Thymus (tissue), 14 donors: ENCODE measurements around the gene PHAX. TPM values are rescaled to one million over a fixed set of nuclear protein-coding genes. Genes with fewer than 3 reads are reported as not detected.
A peak's percentile ranks its signal among the peaks of the same experiment; 100 is the strongest.
"Not testable (repeated sequence)": the region's sequence is repeated elsewhere in the genome, so short reads cannot be mapped to it uniquely, and the experiment has no call there.

Source experiments
- DNase-seq, 9 donors: peaks; one replicate each; pipeline ENCODE4 v3.0.0-alpha.2; 2013; ENCODE audit warnings: low spot score in 9 of 9, low read depth in 6 of 9, missing footprints in 1 of 9
- H3K27ac ChIP-seq, 2 donors: one replicate each; pipeline ENCODE4 v1.5.1; 2013; ENCODE audit warnings: control low read depth in 1 of 2, low read depth in 1 of 2, low read length in 1 of 2, mild to moderate bottlenecking in 1 of 2, moderate library complexity in 1 of 2
- H3K27me3 ChIP-seq, 2 donors: one replicate each; pipeline ENCODE4 v1.5.1; 2013; ENCODE audit warnings: low read length in 1 of 2; ENCODE audit not compliant: control insufficient read depth in 2 of 2, insufficient read depth in 1 of 2
- H3K36me3 ChIP-seq, 2 donors: one replicate each; pipeline ENCODE4 v1.5.1; 2013; ENCODE audit warnings: low read length in 1 of 2, mild to moderate bottlenecking in 1 of 2, moderate library complexity in 1 of 2; ENCODE audit not compliant: control insufficient read depth in 2 of 2, insufficient read depth in 2 of 2
- H3K4me1 ChIP-seq, 2 donors: one replicate each; pipeline ENCODE4 v1.5.1; 2013; ENCODE audit warnings: low read length in 2 of 2; ENCODE audit not compliant: control insufficient read depth in 2 of 2, insufficient read depth in 2 of 2
- H3K4me3 ChIP-seq, 2 donors: one replicate each; pipeline ENCODE4 v1.5.1; 2013; ENCODE audit warnings: low read length in 2 of 2, control low read depth in 1 of 2, mild to moderate bottlenecking in 1 of 2
- H3K9me3 ChIP-seq, 2 donors: one replicate each; pipeline ENCODE4 v1.5.1; 2013; ENCODE audit warnings: low read length in 1 of 2, mild to moderate bottlenecking in 1 of 2; ENCODE audit not compliant: control insufficient read depth in 2 of 2, insufficient read depth in 1 of 2
- WGBS: extraction: QIAGEN DNeasy Blood & Tissue Kit; methylation state at CpG from one replicate; pipeline ENCODE4 v1.1.7; 2013; 5-methylcytosine and 5-hydroxymethylcytosine counted together
- long read RNA-seq, 10 donors: transcript quantifications; one replicate each; lab custom pipeline, GENCODE V29; 2026
- polyA plus RNA-seq: library from polyadenylated mRNA; stranded (reverse); fragments of 200-250 nt; gene quantifications from one replicate; pipeline ENCODE4 v1.2.3, GENCODE V29; 2013
- total RNA-seq: library from RNA; stranded (reverse); fragments of 120-200 nt; gene quantifications from one replicate; pipeline ENCODE4 v1.2.4, GENCODE V29; 2013
- donor health status: healthy.

Gene PHAX
- total RNA-seq = 42.2 TPM
- polyA plus RNA-seq = 28.2 TPM
- long read RNA-seq, donor 1, full-length matches to known transcripts = 4 of 4 reads
- long read RNA-seq, donor 1, partial matches to known transcripts = 0 of 4 reads
- long read RNA-seq, donor 1, other reads (novel, unspliced or antisense) = 0 of 4 reads
- long read RNA-seq, donor 2 = 0 reads
- long read RNA-seq, donor 3, full-length matches to known transcripts = 17 of 26 reads
- long read RNA-seq, donor 3, partial matches to known transcripts = 9 of 26 reads
- long read RNA-seq, donor 3, other reads (novel, unspliced or antisense) = 0 of 26 reads
- long read RNA-seq, donor 4, full-length matches to known transcripts = 6 of 6 reads
- long read RNA-seq, donor 4, partial matches to known transcripts = 0 of 6 reads
- long read RNA-seq, donor 4, other reads (novel, unspliced or antisense) = 0 of 6 reads
- long read RNA-seq, donor 5, full-length matches to known transcripts = 15 of 30 reads
- long read RNA-seq, donor 5, partial matches to known transcripts = 15 of 30 reads
- long read RNA-seq, donor 5, other reads (novel, unspliced or antisense) = 0 of 30 reads
- long read RNA-seq, donor 6, full-length matches to known transcripts = 14 of 14 reads
- long read RNA-seq, donor 6, partial matches to known transcripts = 0 of 14 reads
- long read RNA-seq, donor 6, other reads (novel, unspliced or antisense) = 0 of 14 reads
- long read RNA-seq, donor 7, full-length matches to known transcripts = 25 of 25 reads
- long read RNA-seq, donor 7, partial matches to known transcripts = 0 of 25 reads
- long read RNA-seq, donor 7, other reads (novel, unspliced or antisense) = 0 of 25 reads
- long read RNA-seq, donor 8, full-length matches to known transcripts = 4 of 4 reads
- long read RNA-seq, donor 8, partial matches to known transcripts = 0 of 4 reads
- long read RNA-seq, donor 8, other reads (novel, unspliced or antisense) = 0 of 4 reads
- long read RNA-seq, donor 9, full-length matches to known transcripts = 9 of 14 reads
- long read RNA-seq, donor 9, partial matches to known transcripts = 5 of 14 reads
- long read RNA-seq, donor 9, other reads (novel, unspliced or antisense) = 0 of 14 reads
- long read RNA-seq, donor 10, full-length matches to known transcripts = 9 of 9 reads
- long read RNA-seq, donor 10, partial matches to known transcripts = 0 of 9 reads
- long read RNA-seq, donor 10, other reads (novel, unspliced or antisense) = 0 of 9 reads

- H3K4me1 ChIP-seq = peaks cover 2 to 17% of the 10 kb centered on the region in 2 donors
- H3K27me3 ChIP-seq = no peaks in the 10 kb centered on the region
- H3K36me3 ChIP-seq = peaks cover 19 to 21% of the 10 kb centered on the region in 2 donors
- 4% methylated on average over 79 of the region's 79 CpGs for WGBS
- peak in 8 of 9 donors; percentile 57 to 85 (median 64) for DNase-seq
- peaks cover 0 to 5% of the 10 kb centered on the region in 2 donors for H3K9me3 ChIP-seq
- peak within 1 kb of the TSS; percentile 77 to 85 for H3K27ac ChIP-seq
- peak within 1 kb of the TSS; percentile 81 to 93 for H3K4me3 ChIP-seq
These were observed at the start of gene PHAX for GRCh38 chr5:126600631-126601511. Gene PHAX, plus strand, starts transcription at chr5:126600947. Its CDS starts 16 bp downstream, at chr5:126600963.

GRCh38 chr5:126552614-126553013 is 48.1 kb upstream of the PHAX start:
- no peak for DNase-seq
- H3K36me3 ChIP-seq = peaks cover 0 to 5% of the 10 kb centered on the region in 2 donors
- WGBS = 98% methylated on average over 2 of the region's 2 CpGs

DNA sequence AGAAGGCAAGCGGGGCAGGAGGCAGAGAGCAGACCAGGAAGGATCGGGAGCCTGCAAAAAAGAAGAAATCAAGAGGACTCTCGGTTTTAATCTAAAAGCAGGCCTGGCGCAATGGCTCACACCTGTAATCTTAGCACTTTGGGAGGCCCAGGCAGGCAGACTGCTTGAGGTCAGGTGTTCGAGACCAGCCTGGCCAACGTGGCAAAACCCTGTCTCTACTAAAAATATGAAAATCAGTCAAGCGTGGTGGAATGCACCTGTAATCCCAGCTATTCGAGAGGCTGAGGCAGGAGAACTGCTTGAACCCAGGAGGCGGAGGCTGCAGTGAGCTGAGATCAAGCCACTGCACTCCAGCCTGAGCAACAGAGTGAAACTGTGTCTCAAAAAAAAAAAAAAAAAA is 45.6 kb upstream of the PHAX start:
- H3K27ac ChIP-seq, H3K9me3 ChIP-seq, H3K4me3 ChIP-seq, H3K4me1 ChIP-seq, H3K36me3 ChIP-seq, DNase-seq, H3K27me3 ChIP-seq: not testable (repeated sequence)
- 94% methylated on average over 9 of the region's 9 CpGs for WGBS

More at GRCh38 chr5:126552614-126553013, 48.1 kb upstream of the PHAX start:
- Histone ChIP-seq H3K4me3 (no peak overlapping the region), H3K27me3 (no peaks in the 10 kb centered on the region), H3K27ac (no peak overlapping the region), H3K4me1 (no peaks in the 10 kb centered on the region), H3K9me3 (no peaks in the 10 kb centered on the region)

GRCh38 chr5:126561908-126562307 is 38.8 kb upstream of the PHAX start:
- peaks cover 0 to 3% of the 10 kb centered on the region in 2 donors for H3K36me3 ChIP-seq
- no peak for DNase-seq
- 97% methylated on average over 1 of the region's 1 CpG for WGBS
- no peak overlapping the region for H3K27ac ChIP-seq
- no peaks in the 10 kb centered on the region for H3K4me1 ChIP-seq
- H3K27me3 ChIP-seq = no peaks in the 10 kb centered on the region
- H3K9me3 ChIP-seq = no peaks in the 10 kb centered on the region
- H3K4me3 ChIP-seq = no peak overlapping the region

- WGBS = 98% methylated on average over 2 of the region's 2 CpGs
- H3K36me3 ChIP-seq = peaks cover 0 to 3% of the 10 kb centered on the region in 2 donors
- H3K27ac ChIP-seq = no peak overlapping the region
- no peak overlapping the region for H3K4me3 ChIP-seq
- DNase-seq = no peak
- H3K27me3 ChIP-seq = no peaks in the 10 kb centered on the region
- no peaks in the 10 kb centered on the region for H3K9me3 ChIP-seq
- H3K4me1 ChIP-seq = no peaks in the 10 kb centered on the region
These were observed 37.9 kb upstream of the PHAX start for GRCh38 chr5:126562823-126563222.

- no peak for DNase-seq
- no peaks in the 10 kb centered on the region for H3K9me3 ChIP-seq
- 98% methylated on average over 4 of the region's 4 CpGs for WGBS
- H3K4me3 ChIP-seq = no peak overlapping the region
- peaks cover 0 to 2% of the 10 kb centered on the region in 2 donors for H3K36me3 ChIP-seq
- H3K4me1 ChIP-seq = no peaks in the 10 kb centered on the region
- no peaks in the 10 kb centered on the region for H3K27me3 ChIP-seq
- no peak overlapping the region for H3K27ac ChIP-seq
These were observed 32.5 kb upstream of the PHAX start for GRCh38 chr5:126568206-126568755.

- H3K36me3 ChIP-seq = peaks cover 0 to 7% of the 10 kb centered on the region in 2 donors
- no peaks in the 10 kb centered on the region for H3K9me3 ChIP-seq
- no peak overlapping the region for H3K27ac ChIP-seq
- H3K27me3 ChIP-seq = no peaks in the 10 kb centered on the region
- no peak overlapping the region for H3K4me3 ChIP-seq
- DNase-seq = no peak
- whole genome bisulfite sequencing = 97% methylated on average over 10 of the region's 10 CpGs
- H3K4me1 ChIP-seq = no peaks in the 10 kb centered on the region
These were observed 25.1 kb upstream of the PHAX start for GRCh38 chr5:126575644-126576043.

DNA sequence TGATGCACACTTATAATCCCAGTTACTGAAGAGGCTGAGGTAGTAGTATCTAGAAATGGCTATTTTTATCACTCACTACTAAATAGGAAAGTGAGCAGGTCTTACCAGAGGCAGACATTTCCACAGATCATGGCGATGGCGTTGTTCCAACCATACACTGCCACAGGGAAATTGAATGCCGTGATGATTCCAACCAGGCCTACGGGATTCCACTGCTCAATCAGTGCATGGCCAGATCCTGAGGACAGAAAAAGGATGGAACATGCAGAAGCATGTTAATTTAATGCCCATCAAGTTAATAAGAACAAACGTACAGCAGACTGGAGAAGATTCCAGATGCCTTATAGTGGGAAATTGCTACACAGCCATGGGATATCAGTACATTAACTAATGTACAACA is 23.8 kb upstream of the PHAX start:
- Histone ChIP-seq H3K27ac (no peak overlapping the region), H3K27me3 (no peaks in the 10 kb centered on the region), H3K4me3 (no peak overlapping the region), H3K36me3 (peaks cover 0 to 7% of the 10 kb centered on the region in 2 donors), H3K4me1 (no peaks in the 10 kb centered on the region), H3K9me3 (no peaks in the 10 kb centered on the region)
- 96% methylated on average over 5 of the region's 5 CpGs for WGBS
- DNase-seq = no peak
